ENCODE results near the gene ETV4.

The ETV4 gene

DNA sequence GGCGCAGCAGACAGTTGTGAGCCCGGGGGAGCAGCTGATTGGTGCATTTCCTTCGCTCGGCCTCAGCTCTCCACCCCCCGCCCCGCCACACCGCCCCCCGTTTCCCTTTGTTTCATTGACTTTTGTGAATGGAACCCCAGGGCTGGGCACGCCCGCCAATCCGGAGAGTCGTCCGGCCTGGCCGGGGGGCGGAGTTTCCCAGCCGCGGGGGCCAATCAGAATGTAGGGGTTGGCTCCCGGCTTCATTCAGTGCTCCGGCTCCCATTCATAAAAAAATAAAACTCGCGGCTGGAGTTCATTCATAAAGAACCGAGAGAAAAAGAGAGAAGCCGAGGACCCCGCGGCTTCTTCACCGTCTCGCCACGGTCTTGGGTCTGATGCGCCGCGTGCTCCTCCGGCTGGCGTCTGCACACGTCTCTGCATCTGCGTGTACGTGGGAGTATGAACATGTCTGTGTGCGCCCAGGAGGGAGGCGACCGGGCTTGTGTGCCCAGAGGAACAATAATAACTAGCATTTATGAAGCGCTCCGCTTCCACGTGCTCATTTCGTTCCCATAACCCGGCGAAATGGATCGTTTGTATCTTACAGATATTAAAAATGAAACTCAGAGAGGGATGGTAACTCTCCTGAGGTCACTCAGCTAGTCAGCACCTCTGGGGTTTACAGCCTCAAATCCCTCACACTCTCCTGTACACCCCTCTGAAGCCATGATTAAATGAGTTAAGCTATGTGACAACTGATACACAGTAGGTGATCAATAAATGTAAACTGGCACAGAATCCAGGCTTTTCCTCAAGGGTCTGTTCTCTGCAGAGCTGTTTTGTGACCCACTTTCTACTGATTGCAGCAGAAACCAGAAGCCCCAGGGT lies at the start of gene ETV4:
TSS of gene ETV4 (minus strand) at position 22 of the 870 bp plus-strand sequence. CDS start 723 bp downstream, outside the sequence.
- peak within 1 kb of the TSS; percentile 71 for H3K4me3 Mint-ChIP-seq
- no peaks in the 10 kb centered on the region for H3K36me3 Mint-ChIP-seq
- CTCF ChIA-PET, result interaction anchor here (0.8 to 1.1 kb wide), 3 partner anchors 27 to 153 kb away, joined by 3 to 5 read pairs (median 3); no protein-coding TSS in a partner anchor
- H3K27ac Mint-ChIP-seq, result no peak within 1 kb of the TSS
- H3K27me3 Mint-ChIP-seq, result peaks cover 87% of the 10 kb centered on the region
- H3K9me3 Mint-ChIP-seq, result no peaks in the 10 kb centered on the region
- peaks cover 20% of the 10 kb centered on the region for H3K4me1 Mint-ChIP-seq
- peak; percentile 97 for DNase-seq

DNA sequence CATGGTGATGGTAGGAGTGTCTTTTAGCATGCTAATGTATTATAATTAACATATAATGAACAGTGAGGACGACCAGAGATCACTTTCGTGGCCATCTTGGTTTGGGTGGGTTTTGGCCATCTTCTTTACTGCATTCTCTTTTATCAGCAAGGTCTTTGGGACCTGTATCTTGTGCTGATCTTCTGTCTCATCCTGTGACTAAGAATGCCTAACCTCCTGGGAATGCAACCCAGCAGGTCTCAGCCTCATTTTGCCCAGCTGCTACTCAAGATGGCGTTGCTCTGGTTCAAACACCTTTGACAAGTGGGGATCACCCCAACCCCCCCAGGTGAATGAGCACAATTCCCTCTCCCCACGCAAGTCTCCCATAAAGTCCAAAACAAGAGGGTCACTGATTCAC lies 49.3 kb upstream of the ETV4 start:
- Mint-ChIP-seq H3K27ac (no peak overlapping the region), H3K4me1 (peaks cover 4% of the 10 kb centered on the region), H3K4me3 (no peak overlapping the region), H3K9me3 (no peaks in the 10 kb centered on the region), H3K27me3 (peaks cover 33% of the 10 kb centered on the region), H3K36me3 (no peaks in the 10 kb centered on the region)
- CTCF ChIA-PET, result no interaction called here
- no peak for DNase-seq

DNA sequence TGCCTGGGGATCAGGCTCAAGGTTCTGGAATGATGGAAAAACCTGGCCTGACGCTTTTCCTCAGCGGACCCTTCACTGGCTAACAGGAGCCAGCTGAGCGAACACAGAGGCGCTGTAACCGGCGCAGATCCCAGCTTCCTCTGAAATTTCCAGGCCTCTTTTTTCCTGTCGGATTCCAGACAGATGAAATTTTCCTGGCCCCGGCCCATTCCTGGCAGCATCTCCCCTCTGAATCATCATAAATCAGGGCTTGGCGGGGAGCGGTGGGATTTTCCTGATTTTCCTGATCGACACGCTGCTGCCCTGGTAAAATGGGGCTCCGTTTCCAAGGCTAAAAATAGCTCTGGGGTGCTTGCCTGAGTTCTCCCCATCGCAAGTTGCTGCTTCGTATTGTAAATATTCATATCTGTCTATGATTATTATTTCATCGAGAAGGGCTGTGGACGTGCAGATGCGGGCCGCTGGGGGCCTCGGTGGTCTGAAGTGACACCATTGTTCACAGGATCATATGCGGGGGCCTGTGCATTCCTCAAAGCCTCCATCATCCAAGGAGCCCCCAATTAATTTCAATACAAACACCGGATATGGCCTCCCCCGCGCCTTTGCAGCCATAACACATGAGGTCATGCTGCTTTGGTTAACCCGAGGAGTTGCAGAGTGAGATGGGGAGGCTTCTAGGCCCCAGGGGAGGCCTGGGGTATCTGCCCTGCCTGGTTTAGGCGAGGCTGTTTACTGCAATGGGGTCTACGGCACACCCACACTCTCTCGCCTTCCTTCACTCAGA lies 45.8 kb upstream of the ETV4 start:
- Mint-ChIP-seq H3K36me3 (no peaks in the 10 kb centered on the region), H3K9me3 (no peaks in the 10 kb centered on the region), H3K27ac (no peak overlapping the region), H3K27me3 (peaks cover 19% of the 10 kb centered on the region), H3K4me1 (peaks cover 4% of the 10 kb centered on the region), H3K4me3 (no peak overlapping the region)
- CTCF ChIA-PET, result interaction anchor here (1.1 kb wide), 1 partner anchor 15 kb away, joined by 3 read pairs; no protein-coding TSS in a partner anchor
- DNase-seq, result no peak

DNA sequence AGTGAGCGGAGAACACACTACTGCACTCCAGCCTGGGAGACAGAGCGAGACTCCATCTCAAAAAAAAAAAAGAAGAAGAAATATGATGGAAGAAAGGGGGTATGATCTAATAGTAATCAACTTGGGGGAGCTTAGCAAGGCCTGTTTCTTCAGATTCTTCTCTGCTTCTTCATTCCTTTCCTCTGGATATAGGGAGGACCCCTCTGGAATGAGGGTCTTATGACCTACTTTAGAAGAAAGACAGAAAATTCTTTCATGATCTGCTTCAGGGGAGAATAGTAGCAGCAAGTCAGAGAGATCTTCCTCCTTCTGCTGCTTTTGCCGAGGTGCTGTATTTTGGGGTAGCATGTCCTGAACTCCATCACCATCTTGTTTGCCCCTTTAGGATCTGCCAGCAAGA lies 44.9 kb upstream of the ETV4 start:
- H3K36me3 Mint-ChIP-seq, result no peaks in the 10 kb centered on the region

GRCh38 chr17:43588664-43589435 lies 42.7 kb upstream of the ETV4 start:
- H3K36me3 Mint-ChIP-seq, result no peaks in the 10 kb centered on the region
- H3K4me1 Mint-ChIP-seq, result no peaks in the 10 kb centered on the region
- peak overlapping the region; percentile 30 for H3K27ac Mint-ChIP-seq
- H3K27me3 Mint-ChIP-seq, result peaks cover 4% of the 10 kb centered on the region
- H3K9me3 Mint-ChIP-seq, result no peaks in the 10 kb centered on the region
- CTCF ChIA-PET, result no interaction called here
- no peak overlapping the region for H3K4me3 Mint-ChIP-seq
- DNase-seq, result no peak

More for the DNA sequence above, 44.9 kb upstream of the ETV4 start:
- H3K27me3 Mint-ChIP-seq, result peaks cover 10% of the 10 kb centered on the region
- CTCF ChIA-PET, result interaction anchor here (0.8 to 1.1 kb wide), 2 partner anchors 14 to 83 kb away, joined by 3 read pairs; no protein-coding TSS in a partner anchor
- H3K9me3 Mint-ChIP-seq, result no peaks in the 10 kb centered on the region
- H3K4me3 Mint-ChIP-seq, result no peak overlapping the region
- H3K27ac Mint-ChIP-seq, result no peak overlapping the region
- DNase-seq, result no peak
- H3K4me1 Mint-ChIP-seq, result peaks cover 4% of the 10 kb centered on the region

DNA sequence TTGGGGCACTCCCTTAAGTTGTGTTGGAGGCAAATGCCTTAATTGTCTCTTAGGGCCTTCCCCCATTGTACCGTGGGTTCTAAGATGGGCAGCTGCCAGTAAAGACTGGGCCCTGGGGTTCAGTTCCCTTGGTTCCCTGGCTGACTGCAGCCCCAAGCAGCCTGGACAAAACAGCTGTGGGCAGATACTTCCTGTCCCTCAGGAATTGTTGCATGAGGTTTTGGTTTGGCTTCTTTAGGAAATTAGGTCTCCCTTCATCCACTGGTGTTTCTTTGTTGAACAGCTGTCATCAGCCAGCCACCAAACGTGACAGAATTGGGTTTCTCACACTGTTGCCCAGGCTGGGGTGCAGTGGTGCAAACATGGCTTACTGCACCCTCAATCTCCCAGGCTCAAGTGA lies 42.0 kb upstream of the ETV4 start:
- H3K4me3 Mint-ChIP-seq, result no peak overlapping the region
- DNase-seq, result no peak
- H3K27ac Mint-ChIP-seq, result no peak overlapping the region

DNA sequence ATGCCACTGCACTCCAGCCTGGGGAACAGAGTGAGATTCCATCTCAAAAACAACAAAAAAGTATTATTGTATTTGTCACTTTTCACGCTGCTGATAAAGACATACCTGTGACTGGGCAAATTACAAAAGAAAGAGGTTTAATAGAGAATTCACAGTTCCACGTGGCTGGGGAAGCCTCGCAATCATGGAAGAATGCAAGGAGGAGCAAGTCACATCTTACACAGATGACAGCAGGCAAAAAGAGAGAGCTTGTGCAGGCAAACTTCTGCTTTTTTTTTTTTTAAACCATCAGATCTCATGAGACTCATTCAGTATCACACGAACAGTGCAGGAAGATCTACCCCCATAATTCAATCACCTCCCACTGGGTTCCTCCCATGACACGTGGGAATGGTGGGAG lies 41.5 kb upstream of the ETV4 start:
- Mint-ChIP-seq H3K36me3 (no peaks in the 10 kb centered on the region), H3K9me3 (no peaks in the 10 kb centered on the region), H3K27ac (no peak overlapping the region), H3K4me3 (no peak overlapping the region), H3K4me1 (no peaks in the 10 kb centered on the region), H3K27me3 (peaks cover 13% of the 10 kb centered on the region)
- CTCF ChIA-PET, result interaction anchor here (0.6 kb wide), 1 partner anchor 8 kb away, joined by 3 read pairs; no protein-coding TSS in a partner anchor
- no peak for DNase-seq

More for the DNA sequence above, 42.0 kb upstream of the ETV4 start:
- CTCF ChIA-PET, result interaction anchor here (0.6 kb wide), 1 partner anchor 8 kb away, joined by 3 read pairs; no protein-coding TSS in a partner anchor
- H3K36me3 Mint-ChIP-seq, result no peaks in the 10 kb centered on the region
- H3K4me1 Mint-ChIP-seq, result no peaks in the 10 kb centered on the region
- H3K27me3 Mint-ChIP-seq, result peaks cover 11% of the 10 kb centered on the region
- no peaks in the 10 kb centered on the region for H3K9me3 Mint-ChIP-seq

DNA sequence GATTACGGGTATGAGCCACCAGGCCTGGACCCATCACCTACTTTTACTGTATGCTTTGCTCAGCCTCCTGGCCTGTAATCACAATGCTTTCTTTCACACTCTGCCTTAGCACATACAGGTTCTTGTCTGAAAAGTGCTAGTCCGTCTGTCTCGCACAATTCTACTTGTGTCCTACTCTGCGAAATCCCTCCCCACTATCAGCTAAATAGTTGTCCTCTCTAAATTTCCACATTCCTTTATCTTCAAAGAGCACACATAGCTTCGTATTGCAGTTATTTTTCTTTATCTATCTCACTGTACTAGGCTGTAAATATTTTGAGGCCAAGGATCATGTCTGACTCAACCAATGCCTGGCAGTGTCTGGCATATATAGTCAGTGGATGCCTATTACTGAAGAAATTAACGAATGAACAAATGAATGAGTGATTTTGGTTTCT lies 38.5 kb upstream of the ETV4 start:
- no peak for DNase-seq
- Mint-ChIP-seq H3K4me3 (no peak overlapping the region), H3K36me3 (no peaks in the 10 kb centered on the region), H3K27me3 (peaks cover 16% of the 10 kb centered on the region), H3K27ac (no peak overlapping the region), H3K4me1 (peaks cover 2% of the 10 kb centered on the region), H3K9me3 (no peaks in the 10 kb centered on the region)
- CTCF ChIA-PET, result no interaction called here

GRCh38 chr17:43583332-43583731 lies 37.2 kb upstream of the ETV4 start:
- H3K4me1 Mint-ChIP-seq, result peaks cover 15% of the 10 kb centered on the region
- no peaks in the 10 kb centered on the region for H3K9me3 Mint-ChIP-seq
- CTCF ChIA-PET, result interaction anchor here (0.9 kb wide), 1 partner anchor 111 kb away, joined by 3 read pairs; no protein-coding TSS in a partner anchor
- DNase-seq, result no peak
- peaks cover 16% of the 10 kb centered on the region for H3K27me3 Mint-ChIP-seq
- no peak overlapping the region for H3K4me3 Mint-ChIP-seq
- no peak overlapping the region for H3K27ac Mint-ChIP-seq
- no peaks in the 10 kb centered on the region for H3K36me3 Mint-ChIP-seq

GRCh38 chr17:43581613-43582012 lies 35.5 kb upstream of the ETV4 start:
- no peak overlapping the region for H3K27ac Mint-ChIP-seq
- no peak overlapping the region for H3K4me3 Mint-ChIP-seq
- no peaks in the 10 kb centered on the region for H3K36me3 Mint-ChIP-seq
- CTCF ChIA-PET, result interaction anchor here (0.6 kb wide), 1 partner anchor 15 kb away, joined by 3 read pairs; no protein-coding TSS in a partner anchor
- H3K4me1 Mint-ChIP-seq, result peaks cover 20% of the 10 kb centered on the region
- no peaks in the 10 kb centered on the region for H3K9me3 Mint-ChIP-seq
- DNase-seq, result no peak
- peaks cover 16% of the 10 kb centered on the region for H3K27me3 Mint-ChIP-seq

GRCh38 chr17:43581130-43581529 lies 35.0 kb upstream of the ETV4 start:
- peaks cover 16% of the 10 kb centered on the region for H3K27me3 Mint-ChIP-seq
- H3K4me1 Mint-ChIP-seq, result peaks cover 20% of the 10 kb centered on the region
- H3K9me3 Mint-ChIP-seq, result no peaks in the 10 kb centered on the region
- H3K4me3 Mint-ChIP-seq, result no peak overlapping the region
- DNase-seq, result no peak
- no peaks in the 10 kb centered on the region for H3K36me3 Mint-ChIP-seq
- CTCF ChIA-PET, result no interaction called here
- H3K27ac Mint-ChIP-seq, result no peak overlapping the region

DNA sequence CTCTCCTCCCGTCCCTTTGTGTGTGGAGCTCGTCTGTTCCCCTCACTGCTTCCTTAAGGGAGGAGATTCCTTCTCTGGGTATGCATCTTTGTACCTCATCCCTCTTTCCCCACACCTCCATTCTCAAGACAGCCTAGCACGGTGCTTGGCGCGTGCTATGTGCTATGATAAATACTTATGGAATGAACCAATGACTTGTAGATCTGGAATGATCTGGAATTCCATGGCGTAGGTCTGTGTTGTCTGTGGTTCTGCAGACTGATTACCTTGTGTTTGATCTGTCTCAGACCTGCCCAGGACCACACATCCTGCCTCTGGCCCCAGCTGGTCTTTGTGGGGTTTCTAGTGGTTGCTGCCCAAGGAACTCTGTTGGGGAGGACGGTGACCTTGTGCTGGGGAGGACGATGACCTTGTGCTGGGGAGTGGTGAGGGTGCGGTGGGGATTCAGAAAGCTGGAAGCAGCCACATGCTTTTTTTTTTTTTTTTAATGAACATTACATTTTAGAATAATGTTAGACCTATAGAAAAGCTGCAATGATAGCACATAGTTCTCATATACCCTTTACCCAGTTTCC lies 33.5 kb upstream of the ETV4 start:
- CTCF ChIA-PET, result interaction anchor here (0.8 to 4.9 kb wide), 6 partner anchors 8 to 187 kb away, joined by 3 to 51 read pairs (median 4); partner anchors contain the start of gene SOST
- Mint-ChIP-seq H3K4me1 (peaks cover 20% of the 10 kb centered on the region), H3K9me3 (no peaks in the 10 kb centered on the region), H3K27ac (no peak overlapping the region), H3K36me3 (no peaks in the 10 kb centered on the region), H3K4me3 (no peak overlapping the region), H3K27me3 (peaks cover 20% of the 10 kb centered on the region)
- no peak for DNase-seq

Data from activated naive CD4-positive, alpha-beta T cell treated with anti-CD3 and anti-CD28 coated beads, Interleukin-2, amount 10 ng/mL, durations not matched to agents 7 days and 5 days (primary cell).